K562 (cell line): ENCODE data around the gene HMBS. TPM values are rescaled to one million over a fixed set of nuclear protein-coding genes. Genes with fewer than 3 reads are reported as not detected.
A peak's percentile ranks its signal among the peaks of the same experiment; 100 is the strongest.

ENCODE experiments used
- ATF7 ChIP-seq: fragments of 450-650 bp; IDR thresholded peaks from 2 replicates; pipeline ENCODE4 v1.7.1; 2014; ENCODE audit warnings: mild to moderate bottlenecking, moderate library complexity
- CHD4 ChIP-seq: fragments of 200-600 bp; sonication (generic); IDR thresholded peaks from 3 replicates; pipeline ENCODE4 v1.6.1; 2012; ENCODE audit warnings: low read depth, mild to moderate bottlenecking, mixed read lengths, low read length, inconsistent platforms; ENCODE audit not compliant: insufficient read depth, insufficient replicate concordance, poor library complexity, severe bottlenecking
- TCFL5 ChIP-seq: fragments of 250-450 bp; sonication (Bioruptor Pico); conservative IDR thresholded peaks from 2 replicates; pipeline ENCODE4 v1.6.1; 2021; ENCODE audit warnings: mild to moderate bottlenecking, moderate library complexity, matching md5 sums
- ZBTB33 ChIP-seq: sonication (generic); formaldehyde crosslinking; IDR thresholded peaks from 2 replicates; pipeline ENCODE4 v1.8.1; 2023; ENCODE audit warnings: mild to moderate bottlenecking, missing genetic modification reagents
- ZNF347 ChIP-seq: fragments of 450-650 bp; formaldehyde crosslinking; IDR thresholded peaks from 2 replicates; pipeline ENCODE4 v1.4.0; 2020; ENCODE audit warnings: low read depth, mild to moderate bottlenecking, moderate library complexity
- ZNF41 ChIP-seq: fragments of 250-450 bp; sonication (Bioruptor Pico); conservative IDR thresholded peaks from 2 replicates; pipeline ENCODE4 v1.4.0; 2020; ENCODE audit warnings: mild to moderate bottlenecking
- ZNF512 ChIP-seq: IDR thresholded peaks from 2 replicates; pipeline ENCODE4 v1.6.1; 2016; ENCODE audit warnings: missing genetic modification characterization, missing compliant biosample characterization
- polyA plus RNA-seq, 8 experiments: library from polyadenylated mRNA; depleted of rRNA in 4 of 8; stranded (reverse) in 5 of 8; unstranded in 3 of 8; fragments of >200 nt; fragmentation: Nextera tagmentation in 2 of 8; fragmentation: Illumina TruSeq in 1 of 8; extraction: Ambion mirVana in 2 of 8; extraction: Trizol in 1 of 8; gene quantifications; 2 replicates each; pipeline versions ENCODE4 v1.2.1 to v1.2.3, GENCODE V29; 2011 to 2014; ENCODE audit warnings: inconsistent platforms in 1 of 8, missing spikeins in 1 of 8
- total RNA-seq, 7 experiments: library from RNA; depleted of rRNA in 6 of 7; stranded (reverse); fragments of >200 nt in 6 of 7; fragmentation: Illumina TruSeq in 2 of 7; extraction: Trizol in 2 of 7; gene quantifications; 2 replicates each; pipeline versions ENCODE4 v1.2.1 to v1.2.3, GENCODE V29; 2011 to 2021; ENCODE audit warnings: low replicate concordance in 1 of 7
- TF ChIP-seq, protein P1 (sequence below): fragments of 200-600 bp; sonication (generic); IDR thresholded peaks from one replicate; pipeline ENCODE4 v1.6.1; 2012; ENCODE audit warnings: mild to moderate bottlenecking, low read depth, low read length, inconsistent platforms
- TF ChIP-seq, protein P2 (sequence below): fragments of 250-450 bp; sonication (Bioruptor Pico); IDR thresholded peaks from 2 replicates; pipeline ENCODE4 v1.8.0; 2021; ENCODE audit warnings: moderate library complexity, mild to moderate bottlenecking, inconsistent platforms

The HMBS gene
- total and polyA plus RNA-seq, 9 of the 15 experiments (the other 6 are each of a cell fraction or from before 2014, with no cell fraction given), result 56.9 to 385 (median 286) TPM

GRCh38 chr11:119108146-119108856, 23.6 kb downstream of the HMBS start (continued):
- TF ChIP-seq, protein P1, sequence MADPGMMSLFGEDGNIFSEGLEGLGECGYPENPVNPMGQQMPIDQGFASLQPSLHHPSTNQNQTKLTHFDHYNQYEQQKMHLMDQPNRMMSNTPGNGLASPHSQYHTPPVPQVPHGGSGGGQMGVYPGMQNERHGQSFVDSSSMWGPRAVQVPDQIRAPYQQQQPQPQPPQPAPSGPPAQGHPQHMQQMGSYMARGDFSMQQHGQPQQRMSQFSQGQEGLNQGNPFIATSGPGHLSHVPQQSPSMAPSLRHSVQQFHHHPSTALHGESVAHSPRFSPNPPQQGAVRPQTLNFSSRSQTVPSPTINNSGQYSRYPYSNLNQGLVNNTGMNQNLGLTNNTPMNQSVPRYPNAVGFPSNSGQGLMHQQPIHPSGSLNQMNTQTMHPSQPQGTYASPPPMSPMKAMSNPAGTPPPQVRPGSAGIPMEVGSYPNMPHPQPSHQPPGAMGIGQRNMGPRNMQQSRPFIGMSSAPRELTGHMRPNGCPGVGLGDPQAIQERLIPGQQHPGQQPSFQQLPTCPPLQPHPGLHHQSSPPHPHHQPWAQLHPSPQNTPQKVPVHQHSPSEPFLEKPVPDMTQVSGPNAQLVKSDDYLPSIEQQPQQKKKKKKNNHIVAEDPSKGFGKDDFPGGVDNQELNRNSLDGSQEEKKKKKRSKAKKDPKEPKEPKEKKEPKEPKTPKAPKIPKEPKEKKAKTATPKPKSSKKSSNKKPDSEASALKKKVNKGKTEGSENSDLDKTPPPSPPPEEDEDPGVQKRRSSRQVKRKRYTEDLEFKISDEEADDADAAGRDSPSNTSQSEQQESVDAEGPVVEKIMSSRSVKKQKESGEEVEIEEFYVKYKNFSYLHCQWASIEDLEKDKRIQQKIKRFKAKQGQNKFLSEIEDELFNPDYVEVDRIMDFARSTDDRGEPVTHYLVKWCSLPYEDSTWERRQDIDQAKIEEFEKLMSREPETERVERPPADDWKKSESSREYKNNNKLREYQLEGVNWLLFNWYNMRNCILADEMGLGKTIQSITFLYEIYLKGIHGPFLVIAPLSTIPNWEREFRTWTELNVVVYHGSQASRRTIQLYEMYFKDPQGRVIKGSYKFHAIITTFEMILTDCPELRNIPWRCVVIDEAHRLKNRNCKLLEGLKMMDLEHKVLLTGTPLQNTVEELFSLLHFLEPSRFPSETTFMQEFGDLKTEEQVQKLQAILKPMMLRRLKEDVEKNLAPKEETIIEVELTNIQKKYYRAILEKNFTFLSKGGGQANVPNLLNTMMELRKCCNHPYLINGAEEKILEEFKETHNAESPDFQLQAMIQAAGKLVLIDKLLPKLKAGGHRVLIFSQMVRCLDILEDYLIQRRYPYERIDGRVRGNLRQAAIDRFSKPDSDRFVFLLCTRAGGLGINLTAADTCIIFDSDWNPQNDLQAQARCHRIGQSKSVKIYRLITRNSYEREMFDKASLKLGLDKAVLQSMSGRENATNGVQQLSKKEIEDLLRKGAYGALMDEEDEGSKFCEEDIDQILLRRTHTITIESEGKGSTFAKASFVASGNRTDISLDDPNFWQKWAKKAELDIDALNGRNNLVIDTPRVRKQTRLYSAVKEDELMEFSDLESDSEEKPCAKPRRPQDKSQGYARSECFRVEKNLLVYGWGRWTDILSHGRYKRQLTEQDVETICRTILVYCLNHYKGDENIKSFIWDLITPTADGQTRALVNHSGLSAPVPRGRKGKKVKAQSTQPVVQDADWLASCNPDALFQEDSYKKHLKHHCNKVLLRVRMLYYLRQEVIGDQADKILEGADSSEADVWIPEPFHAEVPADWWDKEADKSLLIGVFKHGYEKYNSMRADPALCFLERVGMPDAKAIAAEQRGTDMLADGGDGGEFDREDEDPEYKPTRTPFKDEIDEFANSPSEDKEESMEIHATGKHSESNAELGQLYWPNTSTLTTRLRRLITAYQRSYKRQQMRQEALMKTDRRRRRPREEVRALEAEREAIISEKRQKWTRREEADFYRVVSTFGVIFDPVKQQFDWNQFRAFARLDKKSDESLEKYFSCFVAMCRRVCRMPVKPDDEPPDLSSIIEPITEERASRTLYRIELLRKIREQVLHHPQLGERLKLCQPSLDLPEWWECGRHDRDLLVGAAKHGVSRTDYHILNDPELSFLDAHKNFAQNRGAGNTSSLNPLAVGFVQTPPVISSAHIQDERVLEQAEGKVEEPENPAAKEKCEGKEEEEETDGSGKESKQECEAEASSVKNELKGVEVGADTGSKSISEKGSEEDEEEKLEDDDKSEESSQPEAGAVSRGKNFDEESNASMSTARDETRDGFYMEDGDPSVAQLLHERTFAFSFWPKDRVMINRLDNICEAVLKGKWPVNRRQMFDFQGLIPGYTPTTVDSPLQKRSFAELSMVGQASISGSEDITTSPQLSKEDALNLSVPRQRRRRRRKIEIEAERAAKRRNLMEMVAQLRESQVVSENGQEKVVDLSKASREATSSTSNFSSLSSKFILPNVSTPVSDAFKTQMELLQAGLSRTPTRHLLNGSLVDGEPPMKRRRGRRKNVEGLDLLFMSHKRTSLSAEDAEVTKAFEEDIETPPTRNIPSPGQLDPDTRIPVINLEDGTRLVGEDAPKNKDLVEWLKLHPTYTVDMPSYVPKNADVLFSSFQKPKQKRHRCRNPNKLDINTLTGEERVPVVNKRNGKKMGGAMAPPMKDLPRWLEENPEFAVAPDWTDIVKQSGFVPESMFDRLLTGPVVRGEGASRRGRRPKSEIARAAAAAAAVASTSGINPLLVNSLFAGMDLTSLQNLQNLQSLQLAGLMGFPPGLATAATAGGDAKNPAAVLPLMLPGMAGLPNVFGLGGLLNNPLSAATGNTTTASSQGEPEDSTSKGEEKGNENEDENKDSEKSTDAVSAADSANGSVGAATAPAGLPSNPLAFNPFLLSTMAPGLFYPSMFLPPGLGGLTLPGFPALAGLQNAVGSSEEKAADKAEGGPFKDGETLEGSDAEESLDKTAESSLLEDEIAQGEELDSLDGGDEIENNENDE, result no peak
- TF ChIP-seq ZBTB33 (no peak), CHD4 (no peak), ZNF347 (no peak), TCFL5 (no peak), ATF7 (peak; percentile 61; the same call in 1 of the 2 replicates), ZNF512 (tag) (no peak), ZNF41 (no peak)
- TF ChIP-seq, protein P2, sequence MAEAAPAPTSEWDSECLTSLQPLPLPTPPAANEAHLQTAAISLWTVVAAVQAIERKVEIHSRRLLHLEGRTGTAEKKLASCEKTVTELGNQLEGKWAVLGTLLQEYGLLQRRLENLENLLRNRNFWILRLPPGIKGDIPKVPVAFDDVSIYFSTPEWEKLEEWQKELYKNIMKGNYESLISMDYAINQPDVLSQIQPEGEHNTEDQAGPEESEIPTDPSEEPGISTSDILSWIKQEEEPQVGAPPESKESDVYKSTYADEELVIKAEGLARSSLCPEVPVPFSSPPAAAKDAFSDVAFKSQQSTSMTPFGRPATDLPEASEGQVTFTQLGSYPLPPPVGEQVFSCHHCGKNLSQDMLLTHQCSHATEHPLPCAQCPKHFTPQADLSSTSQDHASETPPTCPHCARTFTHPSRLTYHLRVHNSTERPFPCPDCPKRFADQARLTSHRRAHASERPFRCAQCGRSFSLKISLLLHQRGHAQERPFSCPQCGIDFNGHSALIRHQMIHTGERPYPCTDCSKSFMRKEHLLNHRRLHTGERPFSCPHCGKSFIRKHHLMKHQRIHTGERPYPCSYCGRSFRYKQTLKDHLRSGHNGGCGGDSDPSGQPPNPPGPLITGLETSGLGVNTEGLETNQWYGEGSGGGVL (CRISPR knock-in tag), result no peak
